ENCODE data around the gene TMEM183A.

DNA sequence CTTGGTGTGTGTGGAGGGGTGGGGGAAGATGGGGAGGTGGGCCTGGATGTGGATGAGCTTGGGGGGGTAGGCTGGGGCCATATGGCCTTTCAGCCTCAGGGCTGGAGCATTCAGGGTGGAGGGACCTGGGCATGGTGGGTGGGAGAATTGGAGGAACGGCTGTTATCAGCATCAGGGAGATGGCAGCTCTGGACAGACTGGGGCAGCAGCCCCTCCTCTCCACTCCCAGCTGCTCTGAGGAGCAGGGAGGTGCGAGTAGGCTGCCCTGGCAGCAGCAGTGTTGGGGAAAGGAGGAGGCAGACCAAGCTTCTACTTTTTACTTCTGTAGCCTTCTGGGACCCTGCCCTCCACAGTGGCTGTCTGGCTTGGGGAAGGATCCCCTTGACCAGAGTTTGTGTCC is 29.4 kb downstream of the TMEM183A start:
- no peak for TF ChIP-seq POLR2AphosphoS5 (IDR thresholded peaks at IDR 0.05; ENCODE audit: low read depth, low read length)
- no peak for TF ChIP-seq POLR2A (IDR thresholded peaks at IDR 0.05; ENCODE audit: low read depth, low read length)
- TF ChIP-seq PAX5 (IDR thresholded peaks at IDR 0.05; ENCODE audit: insufficient read depth, low read length, severe bottlenecking), result no peak
- TF ChIP-seq TAF1 (IDR thresholded peaks at IDR 0.05; ENCODE audit: low read depth, low read length), result no peak
- no peak for TF ChIP-seq SPI1 (IDR thresholded peaks at IDR 0.05; ENCODE audit: low read depth, low read length)
- no peak for TF ChIP-seq POU2F2 (IDR thresholded peaks at IDR 0.05; ENCODE audit: low read depth, low read length)

Data from GM12891 (cell line).